Esophagus mucosa (tissue), 1 donor: Measurements from ENCODE around the gene HIF3A. TPM values are rescaled to one million over a fixed set of nuclear protein-coding genes. Genes with fewer than 3 reads are reported as not detected.
A peak's percentile ranks its signal among the peaks of the same experiment; 100 is the strongest.

Experiments used
- ATAC-seq: fragments of 200-7000 bp; cut with Tn5 transposase; one replicate; pipeline ENCODE4 v1.9.1; 2020
- total RNA-seq: library from RNA; stranded (reverse); gene quantifications from one replicate; pipeline ENCODE4 v1.2.4, GENCODE V29; 2023
- donor health status: DM: yes; HTN: yes; CAD: no.

The HIF3A gene
- total RNA-seq, 1 donor from 2014 or later, result 4.0 TPM

DNA sequence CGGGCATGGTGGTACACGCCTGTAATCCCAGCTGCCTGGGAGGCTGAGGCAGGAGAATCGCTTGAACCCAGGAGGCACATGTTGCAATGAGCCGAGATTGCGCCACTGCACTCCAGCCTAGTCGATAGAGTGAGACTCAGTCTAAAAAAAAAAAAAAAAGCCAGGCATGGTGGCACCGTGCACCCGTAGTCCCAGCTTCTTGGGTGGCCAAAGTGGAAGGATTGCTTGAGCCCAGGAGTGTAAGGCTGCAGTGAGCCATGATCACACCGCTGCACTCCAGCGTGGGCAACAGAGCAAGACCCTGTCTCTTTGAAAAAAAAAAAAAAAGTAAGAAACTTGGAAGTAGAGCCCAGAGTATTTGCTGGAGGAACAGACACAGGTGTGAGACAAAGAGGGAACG, 88.8 kb downstream of the HIF3A start:
- no peak for ATAC-seq

DNA sequence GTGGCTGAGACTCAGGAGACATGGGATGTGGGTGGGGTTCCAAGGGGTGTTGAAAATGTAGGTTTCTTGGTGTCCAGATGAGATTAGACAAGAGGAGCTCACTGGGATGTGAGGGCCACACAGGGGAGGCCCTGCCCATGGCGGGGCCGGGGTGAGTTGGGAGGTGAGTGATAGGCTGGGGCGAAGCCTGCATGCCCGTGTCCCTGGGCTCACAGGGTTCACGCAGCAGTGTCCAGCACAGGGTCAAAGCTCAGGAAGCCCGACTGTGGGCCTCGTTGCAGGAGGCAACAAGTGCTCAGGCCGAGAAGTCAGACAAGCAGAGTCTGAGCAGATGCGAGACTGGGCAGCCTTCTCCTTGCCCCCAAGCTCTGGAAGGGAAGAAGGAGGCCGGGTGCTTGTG, 89.3 kb downstream of the HIF3A start:
- no peak for ATAC-seq

DNA sequence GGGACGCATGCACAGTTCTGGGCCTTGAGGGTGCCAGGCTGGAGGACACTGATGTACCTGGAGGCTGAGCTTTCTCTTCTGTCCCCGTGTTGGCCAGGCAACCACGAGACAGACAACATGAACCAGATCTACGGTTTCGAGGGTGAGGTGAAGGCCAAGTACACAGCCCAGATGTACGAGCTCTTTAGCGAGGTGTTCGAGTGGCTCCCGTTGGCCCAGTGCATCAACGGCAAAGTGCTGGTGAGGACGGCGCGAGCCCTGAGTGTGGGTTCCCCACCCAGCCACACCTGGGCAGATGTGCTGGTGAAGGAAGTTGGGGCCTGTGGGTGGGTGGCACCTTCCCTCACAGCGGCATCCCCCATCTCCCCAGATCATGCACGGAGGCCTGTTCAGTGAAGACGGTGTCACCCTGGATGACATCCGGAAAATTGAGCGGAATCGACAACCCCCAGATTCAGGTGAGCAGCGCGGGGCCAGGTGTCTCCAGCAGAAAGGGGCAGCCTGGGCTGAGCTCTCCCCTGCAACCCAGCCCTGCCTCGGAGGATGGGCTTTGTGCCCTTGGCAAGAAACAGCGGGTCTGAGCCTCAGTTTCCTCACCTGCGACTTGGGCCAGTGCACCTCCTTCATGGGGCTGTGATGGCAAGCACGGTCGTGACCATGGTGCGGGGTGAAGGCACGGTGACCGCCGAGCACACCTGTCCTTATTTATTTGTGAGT, 90.3 kb downstream of the HIF3A start:
- no peak for ATAC-seq

DNA sequence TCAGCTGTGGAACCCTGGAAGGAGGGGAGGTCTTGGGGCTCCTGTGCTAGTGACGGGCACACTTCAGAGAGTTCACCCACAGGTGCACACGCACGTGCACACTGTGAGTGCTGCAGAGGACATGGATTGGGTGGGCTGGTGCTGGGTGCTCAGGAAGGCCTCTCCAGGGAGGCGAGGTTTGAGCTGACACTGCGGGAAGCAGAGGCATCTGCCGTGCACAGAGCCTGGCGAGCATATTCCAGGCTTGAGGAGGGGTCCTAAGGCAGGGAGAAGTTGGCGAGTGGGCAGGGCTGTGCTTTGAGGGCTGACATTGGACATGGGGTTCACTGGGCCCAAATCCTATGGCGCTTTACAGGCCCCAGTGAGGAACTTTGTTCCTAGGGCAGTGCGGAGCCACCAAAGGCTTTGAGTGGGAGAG, 90.9 kb downstream of the HIF3A start:
- no peak for ATAC-seq

GRCh38 chr19:46388311-46389095, 91.7 kb downstream of the HIF3A start:
- peak; percentile 3 for ATAC-seq

DNA sequence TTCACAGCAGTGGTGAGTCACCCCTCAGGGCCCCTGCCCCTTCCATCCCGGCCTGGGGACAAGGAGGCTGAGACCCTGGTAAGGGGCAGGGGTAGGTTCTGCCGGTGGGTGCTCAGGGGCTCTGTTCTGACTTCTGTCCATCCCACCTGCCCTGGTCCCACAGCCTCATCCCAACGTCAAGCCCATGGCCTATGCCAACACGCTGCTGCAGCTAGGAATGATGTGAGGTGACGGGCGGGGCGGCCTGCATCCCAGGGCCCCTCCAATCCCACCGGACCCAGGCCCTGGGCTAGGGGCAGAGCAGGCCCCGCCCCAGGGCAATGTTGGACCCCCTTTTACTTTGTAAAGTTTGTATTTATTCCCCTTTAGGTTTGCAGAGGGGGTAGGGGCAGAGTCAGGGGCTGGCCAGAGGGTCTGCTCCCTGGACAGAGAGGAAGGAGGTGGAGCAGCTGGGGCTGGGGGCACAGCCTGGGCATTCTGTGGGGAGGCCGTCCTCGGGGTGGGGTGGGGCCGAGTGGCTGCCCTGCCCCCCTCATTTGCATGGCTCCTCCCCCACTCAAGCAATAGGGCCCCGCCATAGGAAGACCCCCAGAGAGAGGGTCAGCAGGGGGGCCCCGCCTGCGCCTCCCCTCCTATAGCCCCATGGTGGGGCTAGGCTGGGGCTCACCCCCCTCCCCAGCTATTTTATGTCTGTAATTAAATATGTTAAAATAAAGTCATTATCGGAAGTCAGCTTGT, 93.4 kb downstream of the HIF3A start:
- no peak for ATAC-seq

DNA sequence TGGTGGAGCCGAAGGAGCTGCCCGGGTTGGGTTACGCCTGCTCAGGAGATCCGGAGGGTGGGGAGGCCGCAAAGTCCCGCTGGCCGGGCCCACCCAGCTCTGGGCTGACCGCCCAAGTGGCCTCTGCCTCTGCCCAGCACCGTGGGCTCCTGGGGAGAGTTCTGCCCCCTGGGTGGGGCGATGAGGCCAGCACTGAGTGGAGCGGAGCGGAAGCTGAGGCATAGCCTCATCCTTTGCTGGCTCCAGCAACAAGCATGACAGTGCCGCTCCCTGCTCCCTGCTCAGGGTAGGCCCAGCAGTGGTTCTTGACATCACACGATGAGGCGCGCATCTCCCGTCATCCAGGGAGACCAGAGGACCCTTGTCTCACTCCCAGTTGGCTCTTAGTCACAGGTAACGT, 94.0 kb downstream of the HIF3A start:
- no peak for ATAC-seq

DNA sequence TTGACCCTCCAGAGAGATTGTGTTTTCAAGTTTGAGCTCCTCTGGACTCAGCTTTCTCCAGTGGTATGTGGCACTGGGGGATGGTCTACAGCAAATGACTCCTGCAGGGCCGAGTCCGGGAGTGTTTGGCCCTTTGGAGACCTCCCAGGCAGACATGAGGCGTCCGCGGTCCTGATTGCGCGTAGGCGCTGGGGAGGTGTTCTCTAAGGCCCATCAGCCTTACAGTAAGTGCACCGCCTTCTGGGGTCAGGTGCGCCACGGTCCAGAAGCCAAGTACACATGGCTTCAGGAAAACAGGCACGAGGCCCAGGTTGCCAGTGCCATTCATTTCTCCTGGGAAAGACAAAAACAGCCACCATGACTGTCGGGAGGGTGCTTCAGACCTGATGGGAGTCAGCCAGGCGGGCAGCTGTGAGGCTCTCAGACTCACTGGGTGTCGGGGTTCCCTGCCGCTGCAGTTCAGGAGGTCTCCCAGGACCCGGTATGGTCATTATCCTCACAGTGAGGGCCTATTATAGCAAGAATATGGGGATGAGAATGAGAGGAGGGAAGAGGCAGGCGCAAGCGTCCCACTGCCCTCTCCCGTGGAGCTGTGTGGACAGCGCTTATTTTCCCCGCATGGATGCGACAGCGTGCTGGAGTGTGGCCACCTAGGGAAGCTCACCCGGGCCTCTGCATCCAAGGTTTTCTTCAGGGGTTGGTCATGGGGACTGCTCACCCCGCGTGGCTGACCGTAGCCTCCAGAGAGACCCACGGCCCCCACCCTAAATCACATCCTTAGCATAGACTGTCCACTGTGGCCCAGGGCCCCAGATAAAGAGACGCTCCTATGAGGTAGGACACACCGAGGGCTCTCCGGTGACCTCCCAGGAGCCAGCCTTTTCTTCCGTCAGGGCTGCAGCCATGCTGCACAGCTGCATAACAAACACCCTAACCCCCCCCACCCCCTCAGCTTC, 94.7 kb downstream of the HIF3A start:
- no peak for ATAC-seq

GRCh38 chr19:46392252-46392801, 95.5 kb downstream of the HIF3A start:
- ATAC-seq, result no peak

- ATAC-seq, result no peak
Observed at GRCh38 chr19:46392837-46393236, 96.0 kb downstream of the HIF3A start.

Other genes with a start within 250 kb of the HIF3A start
- not detected for gene IGFL3, start 172.4 kb upstream of the HIF3A start, total RNA-seq
- gene IGFL2, start 148.8 kb upstream of the HIF3A start, total RNA-seq, result 2.3 TPM
- gene IGFL1, start 67.3 kb upstream of the HIF3A start, total RNA-seq, result 20.2 TPM
- gene PPP5C, start 50.0 kb downstream of the HIF3A start, total RNA-seq, result 31.0 TPM
- 0.80 TPM for gene CCDC8, start 116.5 kb downstream of the HIF3A start, total RNA-seq
- gene PNMA8C, start 131.9 kb downstream of the HIF3A start, total RNA-seq, result not detected
- gene PNMA8A, start 174.5 kb downstream of the HIF3A start, total RNA-seq, result 0.12 TPM
- gene PNMA8B, start 198.8 kb downstream of the HIF3A start, total RNA-seq, result 0.08 TPM